Stimulated activated CD4-positive, alpha-beta T cell treated with anti-CD3 and anti-CD28 coated beads, TNF-alpha, amount 100 ng/mL, for 4 hours (primary cell): ENCODE measurements around the gene STX7.
A peak's percentile ranks its signal among the peaks of the same experiment; 100 is the strongest.

Source experiments
- DNase-seq, 3 experiments: peaks; one replicate each; pipeline ENCODE4 v3.0.0-alpha.2; 2020; ENCODE audit warnings: low read depth in 3 of 3

STX7 gene

DNA sequence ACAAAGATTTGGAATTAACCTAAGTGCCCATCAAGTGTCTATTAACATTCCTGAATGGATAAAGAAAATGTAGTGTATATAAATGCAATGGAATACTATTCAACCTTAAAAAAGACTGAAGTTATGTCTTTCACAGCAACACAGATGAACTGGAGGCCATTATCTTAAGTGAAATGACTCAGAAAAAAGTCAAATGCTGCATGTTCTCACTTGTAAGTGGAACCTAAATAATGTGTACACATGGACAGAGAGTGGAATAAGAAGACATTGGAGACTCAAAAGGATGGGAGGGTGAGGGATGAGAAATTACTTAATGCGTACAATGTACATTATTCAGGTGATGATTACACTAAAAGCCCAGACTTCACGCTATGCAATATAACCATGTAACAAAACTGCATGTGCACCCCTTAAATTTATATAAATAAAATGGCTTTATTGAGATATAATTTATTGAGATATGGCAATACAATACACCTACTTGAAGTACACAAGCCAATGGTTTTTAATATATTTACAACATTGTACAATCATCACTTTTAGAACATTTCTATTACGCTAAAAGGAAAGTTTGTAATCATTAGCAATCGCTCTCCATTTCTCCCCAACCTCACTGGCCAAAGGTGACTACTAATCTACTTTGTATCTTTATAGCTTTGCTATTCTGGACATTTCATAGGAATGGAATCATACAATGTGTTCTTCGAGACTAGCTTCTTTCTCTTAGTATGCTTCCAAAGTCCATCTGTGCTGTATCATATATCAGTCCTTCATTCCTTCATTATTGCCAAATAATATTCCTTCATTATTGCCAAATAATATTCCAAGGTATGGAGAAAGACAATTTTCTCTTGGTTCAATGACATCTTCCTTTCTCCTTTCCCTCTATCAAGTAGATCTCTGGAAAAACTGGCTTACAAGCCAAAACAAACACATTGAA, 5.8 kb downstream of the STX7 start:
- DNase-seq = no peak

DNA sequence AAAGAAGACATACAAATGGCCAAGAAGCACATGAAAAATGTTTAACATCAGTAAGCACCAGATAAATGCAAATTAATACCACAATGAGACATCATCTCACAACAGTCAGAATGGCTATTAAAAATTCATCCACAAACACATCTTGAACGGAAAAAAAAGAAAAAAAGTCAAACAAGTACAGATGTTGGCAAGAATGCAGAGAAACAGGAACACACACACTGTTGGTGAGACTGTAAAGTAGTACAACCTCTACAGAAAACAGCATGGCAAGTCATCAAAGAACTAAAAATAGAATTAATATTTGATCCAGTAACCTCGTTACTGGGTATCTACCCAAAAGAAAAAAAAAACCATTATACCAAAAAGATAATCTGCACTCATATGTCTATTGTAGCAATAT, 6.5 kb downstream of the STX7 start:
- no peak for DNase-seq

DNA sequence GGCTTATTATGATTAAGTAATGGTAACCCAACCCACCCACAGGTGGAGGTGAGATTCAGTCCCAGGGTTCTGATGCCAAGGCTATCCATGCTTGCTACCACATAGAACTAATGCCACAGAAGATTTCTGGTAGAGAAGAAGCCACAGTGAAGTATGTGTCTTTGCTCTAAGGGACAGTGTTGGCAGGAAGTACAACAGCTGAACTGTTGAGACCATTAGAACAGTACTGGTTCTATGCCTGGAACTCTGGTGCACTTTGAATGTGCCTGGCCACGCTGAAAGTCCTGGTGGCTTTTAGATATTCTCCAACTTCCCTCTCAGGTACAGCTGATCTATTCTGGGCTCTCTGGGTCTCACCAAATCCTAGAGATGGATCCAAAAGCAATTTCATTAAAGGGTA, 7.8 kb downstream of the STX7 start:
- no peak for DNase-seq

DNA sequence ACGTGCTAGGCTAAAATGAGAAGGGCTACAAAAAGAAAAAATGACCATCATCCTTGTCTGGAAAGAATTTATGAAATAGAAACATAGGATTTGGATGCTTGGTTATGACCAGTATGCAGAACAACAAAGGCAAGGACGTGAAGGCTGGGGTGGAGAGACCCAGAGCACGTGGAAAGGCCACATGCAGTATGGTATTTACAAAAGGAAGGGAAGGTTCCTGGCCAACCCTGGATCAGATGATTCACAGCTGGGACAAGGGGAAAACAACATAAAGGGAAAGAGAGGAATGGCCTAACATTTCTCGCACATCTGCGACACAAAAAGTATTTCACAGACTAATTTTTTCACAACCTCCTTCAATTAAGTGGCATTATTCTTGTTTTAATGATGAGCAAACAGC, 8.2 kb downstream of the STX7 start:
- DNase-seq = no peak

DNA sequence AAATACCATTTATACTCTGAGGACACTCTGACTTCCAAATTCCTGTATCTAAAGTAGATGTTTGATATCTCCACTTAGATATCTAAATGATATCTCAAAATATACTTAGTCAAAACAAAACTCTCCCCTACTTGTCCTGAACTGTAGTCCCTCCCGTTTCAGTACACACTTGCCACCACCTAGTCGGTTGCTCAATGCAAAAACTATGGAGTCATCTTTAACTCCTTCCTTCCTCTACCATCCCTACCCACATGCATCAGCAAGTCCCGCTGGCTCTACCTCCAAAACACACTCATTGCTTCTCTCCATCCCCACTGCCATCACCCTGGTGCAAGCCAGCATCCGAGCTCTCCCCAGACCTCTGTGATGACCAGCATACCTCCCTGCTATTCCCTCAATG, 13.2 kb downstream of the STX7 start:
- DNase-seq = no peak

DNA sequence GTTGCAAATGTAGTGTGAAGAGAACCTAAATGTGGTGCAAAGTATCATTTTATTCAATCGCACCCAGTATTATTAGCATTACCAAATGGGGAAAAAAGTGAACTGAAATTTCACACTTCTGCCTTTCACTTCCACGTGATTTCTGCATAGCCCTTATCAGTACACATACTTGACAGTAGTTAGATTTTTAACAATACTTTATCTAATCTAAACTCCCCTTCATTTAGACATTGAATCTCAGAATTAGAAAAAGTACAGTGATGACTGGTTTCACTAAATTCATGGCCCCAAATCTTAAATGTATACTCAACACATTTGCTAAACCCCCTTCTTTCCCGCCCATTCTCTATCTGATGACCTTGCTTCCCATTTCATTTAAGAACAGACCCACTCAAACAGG, 14.3 kb downstream of the STX7 start:
- DNase-seq = no peak

DNA sequence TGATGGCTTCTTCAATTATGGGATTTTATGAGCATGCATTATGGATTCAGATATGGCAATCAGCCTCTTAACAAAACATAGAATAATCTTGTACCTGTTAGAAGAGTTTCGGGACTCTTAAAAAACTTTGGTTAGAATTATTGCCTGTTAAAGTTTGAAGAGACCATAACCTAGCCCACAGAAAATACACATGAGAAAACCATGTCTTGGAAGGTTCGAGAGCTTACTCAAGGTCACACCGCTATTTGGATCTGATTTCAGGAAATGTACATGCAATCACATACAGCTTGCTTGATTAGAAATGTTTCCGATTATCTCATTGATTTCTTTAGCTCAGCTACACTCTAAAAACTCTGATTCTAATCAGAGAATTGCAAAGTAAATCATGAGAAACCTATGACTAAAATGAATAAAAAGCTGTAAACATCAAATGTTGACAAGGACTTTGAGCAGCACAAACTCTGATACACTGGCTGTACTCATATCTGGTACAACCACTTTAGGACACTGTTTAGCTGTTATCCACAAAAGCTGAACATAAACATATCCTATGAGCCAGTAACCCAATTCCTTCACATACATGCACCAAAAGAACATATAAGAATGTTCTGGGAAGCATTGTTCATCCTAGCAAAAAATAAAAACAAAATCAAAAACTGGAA, 16.3 kb downstream of the STX7 start:
- DNase-seq = no peak

DNA sequence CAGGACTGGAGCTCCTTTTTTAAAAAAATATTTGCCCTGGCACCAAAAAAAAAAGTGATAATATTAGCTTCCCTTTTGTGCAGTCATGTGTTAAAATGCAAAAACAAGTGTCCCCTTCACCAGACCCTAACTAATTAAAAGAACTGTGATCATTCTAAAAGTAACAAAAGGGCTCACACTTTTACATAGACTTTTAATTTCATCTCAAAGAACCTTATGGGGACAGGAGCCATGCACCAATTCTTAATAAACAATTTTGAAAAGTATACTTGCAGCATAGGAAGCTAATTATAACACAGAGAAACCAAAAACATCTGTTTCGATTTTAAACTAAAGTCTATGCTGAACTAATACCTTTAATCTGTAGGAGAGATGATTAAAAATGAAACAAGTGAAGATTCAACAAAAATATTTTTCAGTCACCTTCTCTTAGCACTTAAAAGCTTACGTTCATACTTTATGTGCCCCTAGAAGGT, 17.3 kb downstream of the STX7 start:
- DNase-seq = no peak

DNA sequence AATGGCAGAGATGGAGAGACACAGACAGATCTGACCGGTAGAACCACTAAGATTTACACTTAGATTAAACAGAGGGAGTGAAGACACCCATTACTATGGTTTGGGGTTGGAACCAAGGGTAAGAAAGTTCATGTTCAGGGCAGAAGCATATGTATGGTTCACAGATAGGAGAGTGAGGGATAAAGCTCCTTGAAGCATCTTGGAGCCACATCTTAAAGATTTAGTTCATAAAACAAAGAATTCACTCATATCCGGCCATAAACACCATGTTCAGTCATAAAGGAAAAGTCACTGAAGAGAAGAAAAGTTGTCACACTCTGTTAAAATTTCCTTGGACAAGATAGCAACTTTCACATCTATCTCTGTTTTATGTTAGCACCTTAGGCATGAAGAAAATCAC, 18.0 kb downstream of the STX7 start:
- no peak for DNase-seq

DNA sequence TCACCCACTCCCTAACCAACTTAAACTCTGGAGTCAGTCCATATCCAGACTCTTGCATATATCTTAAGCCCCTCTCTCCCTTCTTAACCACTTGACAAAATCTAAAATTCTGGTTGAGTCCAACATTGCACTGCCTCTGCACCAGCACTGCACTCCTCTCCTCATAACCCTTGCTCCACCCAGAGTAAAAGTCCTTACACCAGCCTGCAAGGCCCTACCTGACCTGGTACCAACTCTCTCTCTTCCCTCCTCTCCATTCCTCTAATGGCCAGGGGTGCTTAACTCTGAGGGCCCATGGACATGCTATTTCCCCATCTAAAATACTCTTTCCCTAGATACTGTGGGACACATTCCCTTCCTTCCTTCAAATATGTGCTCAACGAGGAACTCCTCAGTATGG, 21.0 kb downstream of the STX7 start:
- no peak for DNase-seq

DNA sequence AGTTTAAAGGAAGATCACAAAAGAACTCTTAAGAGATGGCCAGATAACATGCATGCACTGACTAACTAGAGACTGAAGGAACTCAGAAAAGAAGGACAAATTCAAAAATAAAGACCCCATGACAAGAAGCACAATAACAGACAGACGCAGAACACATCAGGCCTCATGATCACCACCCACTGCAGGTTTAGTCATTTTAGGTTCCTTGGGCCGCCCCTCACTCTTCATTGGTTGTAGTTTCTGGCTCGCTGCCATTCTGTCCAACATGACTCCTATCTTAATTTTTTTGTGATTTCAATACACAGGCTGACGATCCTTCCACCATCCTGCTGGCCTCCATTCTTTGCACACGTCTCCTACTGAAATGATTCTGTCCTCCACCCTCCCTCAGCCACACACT, 21.6 kb downstream of the STX7 start:
- no peak for DNase-seq

DNA sequence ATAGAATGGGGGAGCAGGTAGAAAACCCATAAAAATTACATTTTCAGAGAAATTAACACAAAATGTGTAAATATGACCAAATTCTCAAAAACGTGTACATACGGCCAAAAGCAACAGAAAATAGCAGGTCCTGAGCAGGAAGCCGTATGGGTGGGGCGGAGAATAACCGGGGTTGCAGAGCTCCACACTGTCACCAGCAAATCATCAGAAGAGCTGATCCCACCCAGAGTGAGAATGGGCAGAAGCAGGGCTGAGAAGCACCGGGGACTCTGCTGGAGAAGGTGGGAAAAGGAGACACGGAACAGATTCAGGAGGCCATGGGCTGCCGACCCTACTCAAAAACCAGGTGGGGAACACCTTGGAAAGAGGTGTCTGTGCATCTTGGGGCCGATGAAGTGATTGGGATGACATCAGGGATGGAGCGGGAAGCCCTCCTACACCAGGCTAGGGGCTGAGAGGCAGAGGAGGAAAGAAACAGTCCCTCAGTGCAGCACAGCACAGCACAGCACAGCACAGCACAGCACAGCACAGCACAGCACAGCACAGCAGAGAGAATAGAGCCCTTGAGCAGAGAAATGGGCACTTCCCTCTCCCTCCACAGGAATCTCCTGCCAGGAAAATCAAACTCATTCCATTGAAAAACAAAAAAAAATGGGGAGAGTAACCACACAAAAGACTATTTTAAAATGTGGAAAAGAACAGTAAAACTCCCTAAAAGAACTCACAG, 22.3 kb downstream of the STX7 start:
- DNase-seq = no peak

DNA sequence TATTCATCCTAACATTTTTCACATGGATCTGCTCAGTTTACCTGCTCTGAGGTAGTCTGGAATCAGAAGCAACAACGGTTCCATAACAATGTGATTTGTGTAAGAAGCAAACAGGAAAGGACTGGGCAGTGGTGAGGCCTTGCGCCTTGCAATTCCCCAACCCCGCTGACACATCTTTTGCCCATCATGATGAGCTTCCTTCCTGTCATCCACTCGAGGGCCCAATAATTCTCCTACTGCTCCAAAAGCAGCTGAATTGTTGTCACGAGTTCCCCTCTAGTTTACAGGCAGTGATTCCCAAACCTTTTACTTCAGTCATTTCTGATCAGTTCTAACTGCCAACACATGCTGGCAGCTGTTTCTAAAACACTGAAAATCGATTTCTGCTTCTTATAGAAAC, 22.9 kb downstream of the STX7 start:
- DNase-seq = no peak

DNA sequence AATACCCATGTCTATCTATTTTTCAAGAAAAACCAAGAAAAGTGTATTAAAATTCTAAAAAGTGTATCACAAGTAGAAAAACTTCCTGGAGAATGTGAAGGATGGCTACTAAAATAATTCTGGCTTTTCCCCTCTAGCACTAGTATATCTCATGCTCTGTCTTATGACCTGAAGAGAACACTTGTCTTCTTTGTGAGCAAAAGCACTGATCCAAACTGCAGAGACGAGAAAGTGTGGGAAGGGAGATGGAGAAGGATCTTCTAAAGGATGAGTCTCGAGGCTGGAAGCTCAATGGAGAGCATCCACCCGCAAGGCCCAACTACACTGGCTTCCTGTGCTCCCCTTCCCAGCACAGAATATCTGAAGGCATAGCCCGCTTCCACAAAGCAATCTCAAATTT, 23.5 kb downstream of the STX7 start:
- DNase-seq = no peak

DNA sequence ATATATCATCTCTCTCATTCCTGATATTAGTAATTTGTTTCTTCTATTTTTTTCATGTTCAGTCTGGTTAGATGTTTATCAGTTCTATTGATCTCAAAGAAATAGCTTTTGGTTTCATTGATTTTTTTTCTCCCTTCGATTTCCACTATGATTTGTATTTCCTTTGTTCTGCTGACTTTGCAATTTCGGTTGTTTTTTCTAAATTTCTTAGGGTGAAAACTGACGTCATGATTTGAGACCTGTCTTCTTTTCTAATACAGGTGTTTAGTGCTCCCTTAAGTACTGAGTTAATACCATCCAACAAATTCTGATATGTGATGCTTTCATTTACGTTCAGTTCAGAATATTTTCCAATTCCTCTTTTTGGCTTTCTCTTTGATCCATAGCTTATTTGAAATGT, 25.2 kb downstream of the STX7 start:
- DNase-seq = no peak

DNA sequence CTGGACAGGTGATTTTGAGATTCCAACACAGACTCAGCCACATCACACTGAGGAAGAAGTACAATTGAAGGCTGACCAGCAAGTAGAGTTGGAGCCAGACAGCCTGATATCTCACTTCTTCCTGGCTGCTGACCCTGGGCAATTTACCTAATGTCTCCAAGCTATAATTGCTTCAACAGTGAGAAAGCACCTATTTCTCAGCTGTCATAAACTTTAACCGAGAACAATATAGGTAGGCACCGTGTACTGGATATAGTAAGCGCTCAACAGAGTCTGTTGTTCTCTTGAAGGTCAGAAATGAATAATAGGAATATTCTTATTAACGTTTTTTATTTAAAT, 28.3 kb downstream of the STX7 start:
- DNase-seq = no peak

DNA sequence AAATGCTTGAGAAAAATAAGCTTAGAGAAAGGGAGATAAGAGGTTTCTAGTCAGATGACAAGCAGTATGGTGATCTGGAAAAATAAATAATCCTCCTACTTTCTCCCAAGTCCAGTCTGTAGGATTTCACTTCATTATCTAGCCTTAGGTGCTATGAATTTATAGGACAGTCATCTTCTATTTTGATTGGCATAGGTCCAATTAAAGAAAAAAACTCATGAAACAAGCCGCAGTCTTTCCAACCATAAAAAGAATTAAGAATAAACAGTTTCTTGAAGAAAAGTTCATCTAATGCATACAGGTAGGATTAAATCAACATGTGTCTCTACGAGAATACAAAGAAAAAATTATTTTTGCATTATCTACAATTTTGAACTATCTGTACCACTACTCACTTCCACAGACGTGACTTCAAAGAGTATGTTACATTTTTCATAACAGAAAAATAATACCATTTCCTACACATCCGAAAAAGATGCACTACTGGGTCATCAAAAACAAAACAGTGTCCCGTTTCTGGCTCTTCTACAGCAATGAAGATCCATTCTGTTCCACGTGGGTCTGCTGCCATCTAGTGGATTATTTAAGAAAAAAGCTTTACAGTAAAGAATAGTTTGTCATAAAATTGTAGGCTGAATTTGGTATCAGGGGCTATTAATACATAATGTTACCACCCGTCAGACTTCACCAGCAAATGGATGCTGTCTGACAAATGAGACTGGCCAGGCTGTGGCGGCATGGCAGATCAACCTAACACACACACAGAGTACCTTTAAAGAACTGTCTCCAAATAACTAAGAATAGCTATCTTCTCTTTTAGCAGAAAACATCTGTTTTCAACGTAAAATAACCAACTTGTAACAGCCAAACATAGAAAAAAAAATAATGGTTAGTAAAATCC, 28.9 kb downstream of the STX7 start:
- peak in 1 of 3 experiments; percentile 9 for DNase-seq

DNA sequence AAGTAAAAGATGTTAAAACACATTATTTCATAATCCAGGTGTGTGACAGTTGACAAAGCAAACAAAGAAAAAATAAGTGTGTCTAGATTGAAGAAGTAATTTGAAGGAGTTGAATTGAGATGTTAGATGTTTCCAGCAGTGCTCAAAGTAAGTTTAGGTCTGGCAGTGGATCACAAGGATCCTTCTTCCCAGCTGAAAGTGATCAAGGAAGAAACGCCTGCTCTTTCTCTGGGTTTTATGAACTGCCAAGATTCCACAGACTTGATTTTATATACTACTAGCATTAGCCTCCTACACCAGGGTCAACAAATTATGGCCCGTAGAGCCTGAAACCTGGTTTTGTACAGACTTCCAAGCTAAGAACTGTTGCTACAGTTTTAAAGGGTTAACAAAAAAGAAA, 30.3 kb downstream of the STX7 start:
- no peak for DNase-seq

DNA sequence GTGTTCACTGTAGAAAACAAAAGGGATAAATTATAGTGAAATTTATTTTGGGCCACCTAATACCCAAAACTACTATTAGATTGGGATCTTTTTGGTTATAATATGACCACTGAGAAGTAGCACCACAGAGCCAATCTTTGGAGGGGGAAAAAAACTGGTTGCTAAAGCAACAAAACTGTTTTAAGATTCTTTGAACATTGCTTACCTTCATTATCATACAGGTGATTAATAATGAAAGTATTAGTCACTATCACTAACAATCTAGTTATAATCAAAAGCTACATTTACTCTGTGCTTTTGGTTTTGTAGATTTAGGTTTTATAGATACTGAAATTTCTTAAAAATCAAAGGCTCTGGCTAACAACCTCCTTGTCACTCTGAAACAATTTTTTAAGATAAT, 31.7 kb downstream of the STX7 start:
- no peak for DNase-seq

DNA sequence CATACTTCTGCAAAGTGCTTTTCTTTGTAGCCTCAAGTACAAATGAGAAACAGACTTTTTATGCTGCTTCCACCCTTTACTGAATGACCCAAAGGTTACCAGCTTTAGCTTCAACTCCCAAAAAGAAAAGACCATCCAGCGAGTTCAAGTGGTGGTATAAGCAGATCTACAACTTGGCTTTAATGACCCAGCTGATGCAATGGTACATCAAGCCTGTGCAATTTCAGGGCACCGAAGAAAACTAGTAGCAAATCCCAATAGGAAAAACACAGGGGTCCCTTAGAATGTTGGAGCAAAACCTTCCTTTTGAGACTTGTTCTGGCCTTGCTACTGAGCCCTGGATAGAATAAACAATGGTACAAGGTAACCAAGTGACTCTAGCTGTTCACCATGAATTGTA, 33.8 kb downstream of the STX7 start:
- no peak for DNase-seq

DNA sequence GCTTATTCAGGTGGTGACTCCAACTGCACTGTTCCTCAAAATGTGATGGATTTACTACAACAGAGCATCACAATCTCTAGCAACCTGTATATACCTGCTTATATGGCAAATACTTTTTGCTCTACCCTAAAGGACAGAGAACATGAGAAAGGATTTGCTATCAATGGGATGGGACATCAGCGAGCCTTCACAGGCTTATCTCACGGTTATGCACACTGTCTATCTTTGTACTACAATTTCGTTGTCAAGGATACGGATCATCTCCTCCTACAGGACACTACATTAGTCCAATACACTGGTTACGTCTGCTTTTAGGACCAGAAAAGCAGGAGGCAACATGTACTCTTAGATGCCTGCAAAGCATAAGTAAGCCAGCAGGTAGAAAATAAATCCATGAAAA, 34.2 kb downstream of the STX7 start:
- DNase-seq = no peak

DNA sequence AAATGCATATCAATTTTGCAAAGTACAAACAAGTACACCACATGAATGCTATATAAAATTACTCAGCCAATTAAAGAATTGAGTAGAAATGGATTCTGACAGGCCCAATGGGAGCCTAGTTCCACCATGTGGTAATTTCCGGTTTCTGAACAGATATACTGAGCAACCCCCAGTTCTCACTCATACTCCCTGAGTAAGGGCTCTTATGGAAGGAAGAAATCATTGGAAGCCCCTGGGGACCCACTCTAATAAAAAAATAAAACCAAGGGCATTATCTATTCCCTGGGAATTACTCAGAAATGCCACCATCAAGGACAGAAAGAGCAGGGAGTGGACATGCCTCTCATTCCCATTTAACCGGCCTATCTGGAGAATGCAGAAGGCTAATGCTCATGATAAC, 34.6 kb downstream of the STX7 start:
- DNase-seq = no peak
